H1 (cell line): ENCODE results near the gene LCE6A. TPM values are rescaled to one million over a fixed set of nuclear protein-coding genes. Genes with fewer than 3 reads are reported as not detected.

Experiments
- CTCF ChIA-PET: fragments of 300-600 bp; sonication (Branson Sonifier 250); formaldehyde crosslinking; loops from one replicate; lab custom pipeline; 2021; ENCODE audit not compliant: partially characterized antibody; lab: Charles Lee
- POLR2A ChIA-PET: fragments of 300-600 bp; sonication (Branson Sonifier 250); formaldehyde crosslinking; loops from one replicate; lab custom pipeline; 2021; ENCODE audit warnings: inconsistent platforms; ENCODE audit not compliant: partially characterized antibody; lab: Charles Lee
- DNase-seq, 2 experiments: peaks; one replicate each; pipeline versions ENCODE4 v3.0.0 to v3.0.0-alpha.2; 2010 to 2022; ENCODE audit warnings: low spot score in 2 of 2, low read depth in 1 of 2, mixed read lengths in 1 of 2
- FAIRE-seq: peaks from 2 replicates; lab custom pipeline; 2011; peaks lifted over from hg19 to GRCh38; lab: Jason Lieb, UNC
- H2AFZ ChIP-seq: 2 replicates; pipeline ENCODE4 v1.8.1; 2012; ENCODE audit warnings: low read length, inconsistent platforms
- H2AK5ac ChIP-seq: 2 replicates; pipeline ENCODE4 v1.6.1; 2013; ENCODE audit warnings: low read depth, low read length
- H2BK120ac ChIP-seq: replicated peaks from 2 replicates; pipeline ENCODE3; 2013; ENCODE audit warnings: low read depth, low read length, inconsistent platforms
- H2BK12ac ChIP-seq: 2 replicates; pipeline ENCODE4 v1.6.1; 2013; ENCODE audit warnings: low read depth, low read length
- H2BK15ac ChIP-seq: 2 replicates; pipeline ENCODE4 v1.6.1; 2013; ENCODE audit warnings: low read length
- H2BK20ac ChIP-seq: 2 replicates; pipeline ENCODE4 v1.6.1; 2013; ENCODE audit warnings: low read length
- H2BK5ac ChIP-seq: 2 replicates; pipeline ENCODE4 v1.6.1; 2013; ENCODE audit warnings: low read depth, low read length
- H3K14ac ChIP-seq: 2 replicates; pipeline ENCODE4 v1.6.1; 2013; ENCODE audit warnings: inconsistent platforms; ENCODE audit not compliant: insufficient read length
- H3K18ac ChIP-seq: 2 replicates; pipeline ENCODE4 v1.6.1; 2013; ENCODE audit warnings: low read length; ENCODE audit errors: extremely low read depth
- H3K23ac ChIP-seq: 2 replicates; pipeline ENCODE4 v1.6.1; 2013; ENCODE audit warnings: inconsistent platforms; ENCODE audit not compliant: insufficient read length
- H3K23me2 ChIP-seq: 2 replicates; pipeline ENCODE4 v1.6.1; 2013; ENCODE audit warnings: low read depth, low read length
- H3K27ac ChIP-seq: 2 replicates; pipeline ENCODE4 v1.6.1; 2011; ENCODE audit warnings: low read depth, low read length, inconsistent platforms
- H3K27me3 ChIP-seq, 4 experiments: replicated peaks in 1 of 4; 1 replicate in 1 of 4; 2 replicates in 3 of 4; pipeline versions ENCODE4 v1.6.1 to v1.8.1; 2011 to 2013; ENCODE audit warnings: low read length in 3 of 4, mild to moderate bottlenecking in 3 of 4, inconsistent platforms in 2 of 4, mixed read lengths in 2 of 4, moderate library complexity in 1 of 4; ENCODE audit not compliant: control insufficient read depth in 3 of 4, insufficient read depth in 3 of 4; ENCODE audit errors: extremely low read depth in 1 of 4
- H3K36me3 ChIP-seq, 4 experiments: 2 replicates each; pipeline versions ENCODE4 v1.6.1 to v1.8.1; 2011 to 2013; ENCODE audit warnings: mild to moderate bottlenecking in 4 of 4, low read length in 3 of 4, moderate library complexity in 2 of 4, control low read depth in 1 of 4, inconsistent platforms in 1 of 4; ENCODE audit not compliant: insufficient read depth in 4 of 4, control insufficient read depth in 2 of 4
- H3K4ac ChIP-seq: replicated peaks from 2 replicates; pipeline ENCODE3; 2013; ENCODE audit warnings: low read length, low read depth, mixed read lengths, inconsistent platforms; ENCODE audit not compliant: insufficient read length
- H3K4me1 ChIP-seq, 4 experiments: replicated peaks in 1 of 4; 1 replicate in 1 of 4; 2 replicates in 3 of 4; pipeline versions ENCODE4 v1.6.1 to v1.8.1; 2011 to 2013; ENCODE audit warnings: low read length in 3 of 4, inconsistent platforms in 2 of 4, mixed read lengths in 1 of 4; ENCODE audit not compliant: insufficient read depth in 4 of 4, control insufficient read depth in 3 of 4
- H3K4me2 ChIP-seq, 2 experiments: 2 replicates each; pipeline versions ENCODE4 v1.6.1 to v1.8.1; 2011 to 2013; ENCODE audit warnings: low read depth in 2 of 2, low read length in 2 of 2, control low read depth in 1 of 2, inconsistent platforms in 1 of 2, mild to moderate bottlenecking in 1 of 2; ENCODE audit not compliant: insufficient read depth in 1 of 2
- H3K4me3 ChIP-seq, 4 experiments: fragments of 200-600, 300-600 bp in 1 of 4; sonication (generic), shearing (Covaris generic), sonication (Bioruptor Twin) in 1 of 4; 2 replicates each; pipeline versions ENCODE4 v1.5.1 to v1.8.1; 2011 to 2016; ENCODE audit warnings: low read length in 4 of 4, low read depth in 3 of 4, control low read depth in 2 of 4, inconsistent platforms in 2 of 4, mild to moderate bottlenecking in 2 of 4, mixed read lengths in 1 of 4, moderate library complexity in 1 of 4; ENCODE audit not compliant: insufficient read depth in 2 of 4; ENCODE audit errors: extremely low read depth in 1 of 4
- H3K56ac ChIP-seq: replicated peaks from 2 replicates; pipeline ENCODE3; 2013; ENCODE audit warnings: low read depth, mild to moderate bottlenecking, mixed read lengths, low read length, inconsistent platforms; ENCODE audit not compliant: insufficient read length
- H3K79me1 ChIP-seq: 2 replicates; pipeline ENCODE4 v1.6.1; 2013; ENCODE audit warnings: low read depth, low read length, control low read depth
- H3K79me2 ChIP-seq, 2 experiments: 2 replicates each; pipeline versions ENCODE4 v1.6.1 to v1.8.1; 2012 to 2013; ENCODE audit warnings: low read length in 2 of 2, mild to moderate bottlenecking in 2 of 2, inconsistent platforms in 1 of 2; ENCODE audit not compliant: insufficient read depth in 2 of 2, control insufficient read depth in 1 of 2
- H3K9ac ChIP-seq, 4 experiments: replicated peaks in 1 of 4; 1 replicate in 1 of 4; 2 replicates in 3 of 4; pipeline versions ENCODE4 v1.6.1 to v1.8.1; 2011 to 2013; ENCODE audit warnings: low read depth in 3 of 4, low read length in 3 of 4, control low read depth in 2 of 4, mild to moderate bottlenecking in 2 of 4, moderate library complexity in 2 of 4, inconsistent platforms in 1 of 4; ENCODE audit errors: extremely low read depth in 1 of 4
- H3K9me3 ChIP-seq, 2 experiments: 2 replicates each; pipeline versions ENCODE4 v1.6.1 to v1.8.1; 2012 to 2013; ENCODE audit warnings: mild to moderate bottlenecking in 2 of 2, moderate library complexity in 2 of 2, control low read depth in 1 of 2, inconsistent platforms in 1 of 2, low read depth in 1 of 2, low read length in 1 of 2, mixed read lengths in 1 of 2; ENCODE audit not compliant: insufficient read depth in 2 of 2
- H4K20me1 ChIP-seq, 2 experiments: replicated peaks in 1 of 2; 2 replicates each; pipeline versions ENCODE3 to v1.8.1; 2011 to 2013; ENCODE audit warnings: inconsistent platforms in 2 of 2, low read length in 2 of 2, mild to moderate bottlenecking in 1 of 2; ENCODE audit not compliant: insufficient read depth in 2 of 2, control insufficient read depth in 1 of 2
- H4K5ac ChIP-seq: 2 replicates; pipeline ENCODE4 v1.6.1; 2013; ENCODE audit warnings: low read length, low read depth, mixed read lengths, inconsistent platforms; ENCODE audit not compliant: insufficient read length
- H4K8ac ChIP-seq: 2 replicates; pipeline ENCODE4 v1.8.0; 2013; ENCODE audit warnings: mild to moderate bottlenecking, moderate library complexity, low read length, inconsistent platforms; ENCODE audit not compliant: insufficient read depth; ENCODE audit errors: extremely low read depth
- H4K91ac ChIP-seq: replicated peaks from 2 replicates; pipeline ENCODE3; 2013; ENCODE audit warnings: low read length, mixed read lengths, inconsistent platforms; ENCODE audit not compliant: insufficient read length
- CEBPB ChIP-seq: IDR thresholded peaks from 2 replicates; pipeline ENCODE4 v1.6.1; 2012; ENCODE audit warnings: low read depth, low read length
- CHD2 ChIP-seq: IDR thresholded peaks from 2 replicates; pipeline ENCODE4 v1.6.1; 2012; ENCODE audit warnings: low read length, improper control_type of control experiment
- GABPA ChIP-seq: IDR thresholded peaks from 2 replicates; pipeline ENCODE4 v1.6.1; 2011; ENCODE audit warnings: mild to moderate bottlenecking, low read length, moderate library complexity, borderline replicate concordance; ENCODE audit not compliant: insufficient read depth
- KDM1A ChIP-seq: fragments of 200-600, 300-600 bp; sonication (generic); IDR thresholded peaks from 2 replicates; pipeline ENCODE4 v1.7.1; 2016; ENCODE audit warnings: mild to moderate bottlenecking, low read length, borderline replicate concordance
- RAD21 ChIP-seq, 2 experiments: IDR thresholded peaks in 1 of 2; conservative IDR thresholded peaks in 1 of 2; 2 replicates each; pipeline ENCODE4 v1.6.1; 2011; ENCODE audit warnings: low read depth in 2 of 2, low read length in 2 of 2, improper control_type of control experiment in 1 of 2, inconsistent platforms in 1 of 2, mild to moderate bottlenecking in 1 of 2, moderate library complexity in 1 of 2
- SP4 ChIP-seq: IDR thresholded peaks from 2 replicates; pipeline ENCODE4 v1.6.1; 2012; ENCODE audit warnings: low read length, inconsistent platforms
- WGBS, 2 experiments: shearing (Covaris generic) in 1 of 2; methylation state at CpG; one replicate each; pipeline versions ENCODE4 v1.1.6 to v1.1.7; 2013 to 2015; ENCODE audit warnings: low lambda C conversion rate in 2 of 2, mixed read lengths in 2 of 2, inconsistent platforms in 1 of 2, low coverage in 1 of 2, missing lambda C conversion rate in 1 of 2; ENCODE audit not compliant: insufficient replicate concordance in 2 of 2, insufficient coverage in 1 of 2, insufficient read length in 1 of 2; ENCODE audit errors: extremely low coverage in 1 of 2, missing lambda C conversion rate in 1 of 2; 5-methylcytosine and 5-hydroxymethylcytosine counted together
- polyA plus RNA-seq, 7 experiments: library from polyadenylated mRNA; depleted of rRNA in 3 of 7; stranded (reverse) in 5 of 7; unstranded in 2 of 7; fragments of >200 nt in 5 of 7; fragments of 200-250 nt in 2 of 7; gene quantifications; 1 replicate in 5 of 7; 2 replicates in 1 of 7; 4 replicates in 1 of 7; pipeline versions ENCODE4 v1.2.1 to v1.2.3, GENCODE V29; 2011 to 2013; ENCODE audit warnings: missing spikeins in 2 of 7, mixed read lengths in 2 of 7
- total RNA-seq: library from RNA; stranded (reverse); fragmentation: NEBNext Ultra II Directional; extraction: Animal tissue kit (Norgen Biotek cat#: 25700); gene quantifications from 2 replicates; pipeline ENCODE4 v1.2.1, GENCODE V29; 2021
- TF ChIP-seq, protein P1 (sequence below), 3 experiments: IDR thresholded peaks; 1 replicate in 2 of 3; 2 replicates in 1 of 3; pipeline versions ENCODE4 v1.5.1 to v1.6.1; 2011; ENCODE audit warnings: low read length in 3 of 3, mild to moderate bottlenecking in 3 of 3, inconsistent platforms in 2 of 3, low read depth in 1 of 3, moderate library complexity in 1 of 3; ENCODE audit not compliant: insufficient read depth in 1 of 3; ENCODE audit errors: control extremely low read depth in 1 of 3

The LCE6A gene
- total and polyA plus RNA-seq, 2 of the 8 experiments (the other 6 are each of a cell fraction or from before 2014, with no cell fraction given) = not detected

DNA sequence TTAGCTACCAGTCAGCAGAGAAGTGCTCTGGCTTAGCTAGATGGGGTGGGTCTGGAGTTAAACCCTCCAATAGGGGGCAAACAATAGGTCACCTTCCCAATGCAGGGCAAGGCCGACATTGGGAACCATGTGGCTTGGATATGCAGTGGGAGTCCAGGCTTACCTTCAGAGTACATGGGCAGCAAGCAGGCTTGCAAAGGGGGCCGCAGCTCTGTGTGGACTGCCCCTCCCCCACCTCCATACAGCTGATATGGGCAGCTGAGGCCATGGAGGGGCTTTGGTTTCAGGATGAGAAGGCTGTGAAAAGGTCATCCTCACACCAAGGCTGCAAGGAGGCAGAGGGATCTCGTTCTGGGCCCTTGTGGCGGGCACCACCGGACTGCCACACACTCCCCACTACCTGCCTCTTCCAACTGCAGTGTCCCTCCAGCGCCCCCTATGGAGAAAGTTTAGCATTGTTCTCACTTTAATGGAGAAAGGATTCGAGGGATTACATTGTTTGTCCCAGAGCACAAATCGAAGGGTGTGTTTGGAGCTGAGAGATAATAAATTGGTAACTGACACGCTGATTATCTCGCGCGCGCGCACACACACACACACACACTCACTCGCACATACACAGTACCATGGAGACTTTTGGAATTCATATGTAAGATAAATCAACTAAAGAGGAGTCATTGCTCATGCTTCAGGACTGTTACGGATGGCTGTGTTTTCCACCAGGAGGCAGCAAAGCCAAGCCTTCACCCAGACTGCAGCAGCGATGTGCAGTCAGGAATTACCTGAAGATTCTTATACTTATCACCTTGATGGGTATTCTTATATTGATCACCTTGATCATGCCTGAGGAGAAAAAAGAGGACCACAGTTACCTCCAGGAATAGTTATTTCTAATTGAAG is 28.4 kb downstream of the LCE6A start:
- no peak overlapping the region for H3K56ac ChIP-seq
- peak in 1 of 2 experiments; percentile 73 for DNase-seq
- TF ChIP-seq, protein P1, sequence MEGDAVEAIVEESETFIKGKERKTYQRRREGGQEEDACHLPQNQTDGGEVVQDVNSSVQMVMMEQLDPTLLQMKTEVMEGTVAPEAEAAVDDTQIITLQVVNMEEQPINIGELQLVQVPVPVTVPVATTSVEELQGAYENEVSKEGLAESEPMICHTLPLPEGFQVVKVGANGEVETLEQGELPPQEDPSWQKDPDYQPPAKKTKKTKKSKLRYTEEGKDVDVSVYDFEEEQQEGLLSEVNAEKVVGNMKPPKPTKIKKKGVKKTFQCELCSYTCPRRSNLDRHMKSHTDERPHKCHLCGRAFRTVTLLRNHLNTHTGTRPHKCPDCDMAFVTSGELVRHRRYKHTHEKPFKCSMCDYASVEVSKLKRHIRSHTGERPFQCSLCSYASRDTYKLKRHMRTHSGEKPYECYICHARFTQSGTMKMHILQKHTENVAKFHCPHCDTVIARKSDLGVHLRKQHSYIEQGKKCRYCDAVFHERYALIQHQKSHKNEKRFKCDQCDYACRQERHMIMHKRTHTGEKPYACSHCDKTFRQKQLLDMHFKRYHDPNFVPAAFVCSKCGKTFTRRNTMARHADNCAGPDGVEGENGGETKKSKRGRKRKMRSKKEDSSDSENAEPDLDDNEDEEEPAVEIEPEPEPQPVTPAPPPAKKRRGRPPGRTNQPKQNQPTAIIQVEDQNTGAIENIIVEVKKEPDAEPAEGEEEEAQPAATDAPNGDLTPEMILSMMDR (IDR thresholded peaks at IDR 0.05; ENCODE audit: control extremely low read depth in 1 of 3, insufficient read depth in 1 of 3, low read depth in 1 of 3, low read length in 3 of 3) = peak; percentile 42 to 73 (median 71)
- TF ChIP-seq RAD21 (IDR thresholded peaks at IDR 0.05 in 1 of 2, conservative IDR thresholded peaks at IDR 0.05 in 1 of 2; ENCODE audit: low read depth in 2 of 2, low read length in 2 of 2) = peak; percentile 72 to 85
- no peak for TF ChIP-seq KDM1A
- no peak for TF ChIP-seq SP4
- no peak for TF ChIP-seq CHD2
- TF ChIP-seq CEBPB = no peak
- TF ChIP-seq GABPA = no peak
- TF ChIP-seq, all 59 proteins: peak for 2
- Histone ChIP-seq H3K4me2 (peak overlapping the region in 1 of 2 experiments; percentile 47; a peak in 1 of 4 replicates), H3K4me1 (no peaks in the 10 kb centered on the region; a peak in 1 of 7 replicates), H3K79me1 (no peaks in the 10 kb centered on the region), H2AFZ (peak overlapping the region; percentile 95; the same call in 1 of the 2 replicates), H4K20me1 (no peaks in the 10 kb centered on the region), H3K14ac (no peak overlapping the region), H3K36me3 (no peaks in the 10 kb centered on the region), H3K27ac (no peak overlapping the region), H3K18ac (no peak overlapping the region), H2BK5ac (no peak overlapping the region), H2BK20ac (no peak overlapping the region), H2BK12ac (no peak overlapping the region), H2BK120ac (no peak overlapping the region), H4K8ac (peak overlapping the region; percentile 0; the same call in 1 of the 2 replicates), H3K9ac (no peak overlapping the region), H3K4me3 (peak overlapping the region in 1 of 4 experiments; percentile 41; a peak in 1 of 8 replicates), H4K5ac (no peak overlapping the region), H3K4ac (no peak overlapping the region), H3K9me3 (peaks cover 3% of the 10 kb centered on the region in 2 experiments; a peak in 3 of 4 replicates), H2BK15ac (no peak overlapping the region), H4K91ac (no peak overlapping the region), H3K23ac (no peak overlapping the region), H3K79me2 (no peaks in the 10 kb centered on the region), H2AK5ac (no peak overlapping the region), H3K27me3 (no peaks in the 10 kb centered on the region), H3K23me2 (no peaks in the 10 kb centered on the region)
- CTCF ChIA-PET = interaction anchor here (0.6 to 9.0 kb wide), 59 partner anchors 7 to 413 kb away, joined by 3 to 200 read pairs (median 4); partner anchors contain the start of genes LCE6A, LORICRIN, PRR9 and SMCP
- FAIRE-seq = peak; percentile 90
- POLR2A ChIA-PET = interaction anchor here (0.6 kb wide), 1 partner anchor 319 kb away, joined by 4 read pairs; no protein-coding TSS in a partner anchor
- 53% methylated on average over 17 of the region's 17 CpGs; no CpG with 5 or more reads in 1 of the 2 experiments for WGBS, 2 experiments
